GM12875 (cell line): ENCODE measurements around the gene HLA-DQA1.
"Not testable (repeated sequence)": the region's sequence is repeated elsewhere in the genome, so short reads cannot be mapped to it uniquely, and the experiment has no call there.

Source experiments
- H3K4me3 ChIP-seq: one replicate; pipeline ENCODE4 v1.5.1; 2011; ENCODE audit warnings: low read depth, low read length, control low read depth
- CTCF ChIP-seq: IDR thresholded peaks from 2 replicates; pipeline ENCODE4 v1.5.1; 2011; ENCODE audit warnings: low read depth, mild to moderate bottlenecking, control low read depth, inconsistent platforms, low read length, moderate library complexity, borderline replicate concordance; ENCODE audit not compliant: insufficient read depth

HLA-DQA1 gene

GRCh38 chr6:32637219-32637880, at the start of gene HLA-DQA1:
Gene HLA-DQA1 (plus strand): TSS chr6:32637406. CDS start chr6:32637459, 53 bp downstream.
- TF ChIP-seq CTCF: no peak
- peak within 1 kb of the TSS; percentile 47 for H3K4me3 ChIP-seq

- TF ChIP-seq CTCF: no peak
- peak overlapping the region; percentile 52 for H3K4me3 ChIP-seq
Observed at GRCh38 chr6:32588156-32588555, 49.0 kb upstream of the HLA-DQA1 start.

GRCh38 chr6:32589596-32590449, 47.4 kb upstream of the HLA-DQA1 start, which contains the start of gene HLA-DRB1:
Gene HLA-DRB1 (minus strand): TSS chr6:32589848. CDS start chr6:32589742, 106 bp downstream.
- peak within 1 kb of the TSS; percentile 50 for H3K4me3 ChIP-seq
- no peak for TF ChIP-seq CTCF

- H3K4me3 ChIP-seq: not testable (repeated sequence)
Observed at GRCh38 chr6:32590713-32591112, 46.5 kb upstream of the HLA-DQA1 start.

GRCh38 chr6:32597024-32597423, 40.2 kb upstream of the HLA-DQA1 start:
- no peak for TF ChIP-seq CTCF
- H3K4me3 ChIP-seq: no peak overlapping the region

- TF ChIP-seq CTCF: no peak
- H3K4me3 ChIP-seq: no peak overlapping the region
Observed at GRCh38 chr6:32602383-32602782, 34.8 kb upstream of the HLA-DQA1 start.

GRCh38 chr6:32603222-32603621, 34.0 kb upstream of the HLA-DQA1 start:
- no peak for TF ChIP-seq CTCF
- H3K4me3 ChIP-seq: no peak overlapping the region
